Smooth muscle cell (in vitro differentiated cells): Measurements from ENCODE around the gene FAXDC2. TPM values are rescaled to one million over a fixed set of nuclear protein-coding genes. Genes with fewer than 3 reads are reported as not detected.

Experiments used
- DNase-seq: peaks from one replicate; lab custom pipeline; 2025; ENCODE audit not compliant: unreplicated experiment; lab: John Stamatoyannopoulos, UW
- H2AFZ ChIP-seq: fragments of 200-600 bp; sonication (generic); 2 replicates; pipeline ENCODE4 v1.6.0; 2016; ENCODE audit warnings: antibody characterized with exemption, low read depth, mild to moderate bottlenecking
- H3F3A ChIP-seq: fragments of 200-600 bp; sonication (generic); 2 replicates; pipeline ENCODE4 v1.6.0; 2017; ENCODE audit warnings: antibody characterized with exemption, low read depth
- H3K27ac ChIP-seq: fragments of 200-600 bp; sonication (generic); 2 replicates; pipeline ENCODE4 v1.5.1; 2016; ENCODE audit warnings: low read depth, mild to moderate bottlenecking
- H3K27me3 ChIP-seq: fragments of 200-600 bp; sonication (generic); 2 replicates; pipeline ENCODE4 v1.6.1; 2016; ENCODE audit warnings: low read depth, mild to moderate bottlenecking
- H3K36me3 ChIP-seq: fragments of 200-600 bp; sonication (generic); 2 replicates; pipeline ENCODE4 v1.5.1; 2016; ENCODE audit warnings: low read depth
- H3K4me1 ChIP-seq: fragments of 200-600 bp; sonication (generic); 2 replicates; pipeline ENCODE4 v1.5.1; 2016; ENCODE audit warnings: low read depth
- H3K4me2 ChIP-seq: fragments of 200-600 bp; sonication (generic); 2 replicates; pipeline ENCODE4 v1.6.0; 2016; ENCODE audit warnings: mild to moderate bottlenecking
- H3K4me3 ChIP-seq: fragments of 200-600 bp; sonication (generic); 2 replicates; pipeline ENCODE4 v1.5.1; 2016; ENCODE audit warnings: mild to moderate bottlenecking
- H3K79me2 ChIP-seq: fragments of 200-600 bp; sonication (generic); 2 replicates; pipeline ENCODE4 v1.6.0; 2016; ENCODE audit warnings: low read depth, mild to moderate bottlenecking
- H3K9ac ChIP-seq: fragments of 200-600 bp; sonication (generic); 2 replicates; pipeline ENCODE4 v1.6.0; 2016; ENCODE audit warnings: low read depth
- H3K9me3 ChIP-seq: fragments of 200-600 bp; sonication (generic); replicated peaks from 2 replicates; pipeline ENCODE4 v1.5.1; 2016; ENCODE audit warnings: low read depth
- H4K20me1 ChIP-seq: fragments of 200-600 bp; sonication (generic); 2 replicates; pipeline ENCODE4 v1.6.0; 2016; ENCODE audit warnings: low read depth
- WGBS: methylation state at CpG from one replicate; pipeline ENCODE4 v1.1.7; 2016; ENCODE audit warnings: low lambda C conversion rate; 5-methylcytosine and 5-hydroxymethylcytosine counted together
- polyA plus RNA-seq: library from polyadenylated mRNA; unstranded; fragments of >200 nt; fragmentation: Nextera tagmentation; extraction: Ambion mirVana; gene quantifications from 2 replicates; pipeline ENCODE4 v1.2.1, GENCODE V29; 2016
- total RNA-seq: library from RNA; depleted of rRNA; stranded (reverse); fragments of >200 nt; gene quantifications from 2 replicates; pipeline ENCODE4 v1.2.3, GENCODE V29; 2014
- TF ChIP-seq, protein P1 (sequence below): fragments of 200-600 bp; sonication (generic); IDR thresholded peaks from 2 replicates; pipeline ENCODE4 v1.5.1; 2017; ENCODE audit warnings: borderline replicate concordance, mild to moderate bottlenecking, antibody characterized with exemption; ENCODE audit not compliant: insufficient read depth, poor library complexity, severe bottlenecking

Gene FAXDC2
- total and polyA plus RNA-seq, 2 experiments from 2014 or later, result 2.0 to 2.5 TPM

DNA sequence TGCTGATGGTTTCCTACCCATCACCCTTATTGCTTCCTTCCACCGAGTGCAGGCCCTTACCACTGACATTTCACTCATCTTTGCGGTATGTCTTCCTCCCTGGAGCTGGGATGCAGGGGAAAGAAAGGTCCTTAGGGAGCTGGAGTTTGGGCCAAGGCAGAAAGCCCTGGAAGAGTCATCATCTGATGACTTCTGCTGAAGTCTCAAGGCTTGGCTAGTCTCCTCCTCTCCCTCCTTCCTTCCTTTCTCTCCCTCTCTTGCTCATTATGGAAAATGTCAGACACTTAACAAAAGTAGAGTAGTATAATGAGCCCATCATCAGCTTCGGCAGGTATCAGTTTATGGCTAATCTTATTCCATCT lies 55.2 kb downstream of the FAXDC2 start:
- Histone ChIP-seq H3K4me2 (peak overlapping the region; percentile 63), H2AFZ (no peak overlapping the region), H3K9ac (no peak overlapping the region), H3K27me3 (no peaks in the 10 kb centered on the region), H3K27ac (peak overlapping the region; percentile 66), H4K20me1 (peaks cover 73% of the 10 kb centered on the region), H3F3A (peaks cover 17% of the 10 kb centered on the region), H3K79me2 (peaks cover 24% of the 10 kb centered on the region), H3K9me3 (no peaks in the 10 kb centered on the region), H3K4me3 (no peak overlapping the region), H3K36me3 (no peaks in the 10 kb centered on the region), H3K4me1 (peaks cover 7% of the 10 kb centered on the region)
- WGBS, result 77% methylated on average over 3 of the region's 3 CpGs
- no peak for DNase-seq
- TF ChIP-seq, protein P1, sequence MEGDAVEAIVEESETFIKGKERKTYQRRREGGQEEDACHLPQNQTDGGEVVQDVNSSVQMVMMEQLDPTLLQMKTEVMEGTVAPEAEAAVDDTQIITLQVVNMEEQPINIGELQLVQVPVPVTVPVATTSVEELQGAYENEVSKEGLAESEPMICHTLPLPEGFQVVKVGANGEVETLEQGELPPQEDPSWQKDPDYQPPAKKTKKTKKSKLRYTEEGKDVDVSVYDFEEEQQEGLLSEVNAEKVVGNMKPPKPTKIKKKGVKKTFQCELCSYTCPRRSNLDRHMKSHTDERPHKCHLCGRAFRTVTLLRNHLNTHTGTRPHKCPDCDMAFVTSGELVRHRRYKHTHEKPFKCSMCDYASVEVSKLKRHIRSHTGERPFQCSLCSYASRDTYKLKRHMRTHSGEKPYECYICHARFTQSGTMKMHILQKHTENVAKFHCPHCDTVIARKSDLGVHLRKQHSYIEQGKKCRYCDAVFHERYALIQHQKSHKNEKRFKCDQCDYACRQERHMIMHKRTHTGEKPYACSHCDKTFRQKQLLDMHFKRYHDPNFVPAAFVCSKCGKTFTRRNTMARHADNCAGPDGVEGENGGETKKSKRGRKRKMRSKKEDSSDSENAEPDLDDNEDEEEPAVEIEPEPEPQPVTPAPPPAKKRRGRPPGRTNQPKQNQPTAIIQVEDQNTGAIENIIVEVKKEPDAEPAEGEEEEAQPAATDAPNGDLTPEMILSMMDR, result no peak

- Histone ChIP-seq H4K20me1 (peaks cover 78% of the 10 kb centered on the region), H3K27me3 (no peaks in the 10 kb centered on the region), H3F3A (peaks cover 17% of the 10 kb centered on the region), H3K79me2 (peaks cover 29% of the 10 kb centered on the region), H3K27ac (peak overlapping the region; percentile 66), H3K4me3 (no peak overlapping the region), H3K9me3 (no peaks in the 10 kb centered on the region), H2AFZ (no peak overlapping the region), H3K4me2 (peak overlapping the region; percentile 63), H3K36me3 (no peaks in the 10 kb centered on the region), H3K4me1 (peaks cover 7% of the 10 kb centered on the region), H3K9ac (no peak overlapping the region)
- no peak for DNase-seq
- 32% methylated on average over 7 of the region's 7 CpGs for WGBS
- TF ChIP-seq, protein P1, result no peak
Observed at GRCh38 chr5:154794525-154795234, 55.7 kb downstream of the FAXDC2 start.

DNA sequence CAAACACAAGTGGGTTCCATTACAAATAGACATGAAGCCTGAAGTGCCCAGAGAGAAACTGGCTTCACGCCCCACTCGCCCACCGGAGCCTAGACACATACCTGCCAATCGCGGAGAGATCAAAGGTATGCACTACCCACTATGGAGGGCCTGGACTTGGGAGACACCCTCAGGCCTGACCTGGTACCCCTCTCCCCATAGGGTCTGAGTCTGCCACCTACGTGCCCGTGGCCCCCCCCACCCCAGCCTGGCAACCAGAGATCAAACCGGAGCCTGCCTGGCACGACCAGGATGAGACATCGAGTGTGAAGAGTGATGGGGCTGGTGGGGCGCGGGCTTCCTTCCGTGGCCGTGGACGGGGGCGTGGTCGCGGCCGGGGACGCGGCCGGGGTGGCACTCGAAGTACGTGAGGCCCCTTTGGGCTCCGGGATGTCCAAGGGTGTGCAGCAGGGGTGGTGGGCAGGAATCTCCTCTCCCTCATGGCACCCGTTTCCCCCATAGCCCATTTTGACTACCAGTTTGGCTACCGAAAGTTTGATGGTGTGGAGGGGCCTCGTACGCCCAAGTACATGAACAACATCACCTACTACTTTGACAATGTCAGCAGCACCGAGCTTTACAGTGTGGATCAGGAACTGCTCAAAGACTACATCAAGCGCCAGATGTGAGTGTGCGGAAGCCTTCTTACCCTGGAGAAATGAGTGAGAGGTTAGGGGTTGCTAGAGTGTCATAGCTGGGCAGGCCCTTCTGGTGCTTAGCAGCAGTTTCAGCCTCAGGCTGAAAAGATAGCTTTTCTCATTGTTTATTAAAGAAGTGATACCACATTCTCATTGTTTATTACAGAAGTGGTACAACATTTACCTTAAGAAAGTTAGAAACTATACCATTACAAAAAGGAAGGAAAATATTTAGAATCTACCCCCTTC lies 56.5 kb downstream of the FAXDC2 start:
- Histone ChIP-seq H3K79me2 (peaks cover 37% of the 10 kb centered on the region), H3K36me3 (no peaks in the 10 kb centered on the region), H4K20me1 (peaks cover 80% of the 10 kb centered on the region), H3K27me3 (no peaks in the 10 kb centered on the region), H3K9me3 (no peaks in the 10 kb centered on the region), H3K4me2 (peak overlapping the region; percentile 63), H3K9ac (no peak overlapping the region), H3K4me1 (peaks cover 7% of the 10 kb centered on the region), H3F3A (peaks cover 17% of the 10 kb centered on the region), H3K4me3 (no peak overlapping the region), H3K27ac (peak overlapping the region; percentile 66), H2AFZ (no peak overlapping the region)
- TF ChIP-seq, protein P1, result no peak
- DNase-seq, result no peak
- WGBS, result 84% methylated on average over 26 of the region's 32 CpGs
